ENCODE data around the gene ZDHHC22. TPM values are rescaled to one million over a fixed set of nuclear protein-coding genes. Genes with fewer than 3 reads are reported as not detected.

The ZDHHC22 gene
- total RNA-seq, 1 experiment from 2014 or later: not detected

GRCh38 chr14:77180726-77181602, 39.4 kb upstream of the ZDHHC22 start:
- Histone ChIP-seq H4K20me1 (ENCODE audit: insufficient read depth) (peaks cover 3% of the 10 kb centered on the region; the same call in 1 of the 2 replicates), H3F3A (ENCODE audit: insufficient read depth, low read depth) (no peaks in the 10 kb centered on the region), H3K79me2 (ENCODE audit: low read depth) (no peaks in the 10 kb centered on the region), H3K4me1 (replicated peaks; ENCODE audit: insufficient read depth) (no peaks in the 10 kb centered on the region), H2AFZ (no peak overlapping the region), H3K27me3 (ENCODE audit: insufficient read depth, low read depth) (peaks cover 81% of the 10 kb centered on the region), H3K4me2 (peak overlapping the region; percentile 69), H3K27ac (no peak overlapping the region), H3K9me2 (ENCODE audit: insufficient read depth) (no peaks in the 10 kb centered on the region), H3K9me3 (ENCODE audit: insufficient read depth, low read depth) (no peaks in the 10 kb centered on the region), H3K4me3 (peak overlapping the region; percentile 50; the same call in 1 of the 2 replicates), H3K36me3 (ENCODE audit: low read depth) (no peaks in the 10 kb centered on the region)
- no TSS peak for BruUV-seq (replicated peaks)
- CTCF ChIA-PET: interaction anchor here (0.5 to 0.7 kb wide), 2 partner anchors 32 to 140 kb away, joined by 3 to 10 read pairs; partner anchors contain the start of genes GSTZ1 and POMT2
- POLR2A ChIA-PET (ENCODE audit: unreplicated experiment): interaction anchor here (0.6 to 0.7 kb wide), 2 partner anchors 30 to 58 kb away, joined by 5 to 8 read pairs; no protein-coding TSS in a partner anchor
- no peak for DNase-seq
- no peak for TF ChIP-seq EZH2 (IDR thresholded peaks at IDR 0.05; ENCODE audit: low read depth)
- TF ChIP-seq, protein P1, sequence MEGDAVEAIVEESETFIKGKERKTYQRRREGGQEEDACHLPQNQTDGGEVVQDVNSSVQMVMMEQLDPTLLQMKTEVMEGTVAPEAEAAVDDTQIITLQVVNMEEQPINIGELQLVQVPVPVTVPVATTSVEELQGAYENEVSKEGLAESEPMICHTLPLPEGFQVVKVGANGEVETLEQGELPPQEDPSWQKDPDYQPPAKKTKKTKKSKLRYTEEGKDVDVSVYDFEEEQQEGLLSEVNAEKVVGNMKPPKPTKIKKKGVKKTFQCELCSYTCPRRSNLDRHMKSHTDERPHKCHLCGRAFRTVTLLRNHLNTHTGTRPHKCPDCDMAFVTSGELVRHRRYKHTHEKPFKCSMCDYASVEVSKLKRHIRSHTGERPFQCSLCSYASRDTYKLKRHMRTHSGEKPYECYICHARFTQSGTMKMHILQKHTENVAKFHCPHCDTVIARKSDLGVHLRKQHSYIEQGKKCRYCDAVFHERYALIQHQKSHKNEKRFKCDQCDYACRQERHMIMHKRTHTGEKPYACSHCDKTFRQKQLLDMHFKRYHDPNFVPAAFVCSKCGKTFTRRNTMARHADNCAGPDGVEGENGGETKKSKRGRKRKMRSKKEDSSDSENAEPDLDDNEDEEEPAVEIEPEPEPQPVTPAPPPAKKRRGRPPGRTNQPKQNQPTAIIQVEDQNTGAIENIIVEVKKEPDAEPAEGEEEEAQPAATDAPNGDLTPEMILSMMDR (conservative IDR thresholded peaks at IDR 0.05): no peak
- intact Hi-C loops (cut with micrococcal nuclease; ENCODE audit: unreplicated experiment): no loop called here

GRCh38 chr14:77178656-77179055, 37.1 kb upstream of the ZDHHC22 start:
- Histone ChIP-seq H3K4me2 (no peak overlapping the region), H3K36me3 (ENCODE audit: low read depth) (no peaks in the 10 kb centered on the region), H3K9me2 (ENCODE audit: insufficient read depth) (no peaks in the 10 kb centered on the region), H3K9me3 (ENCODE audit: insufficient read depth, low read depth) (no peaks in the 10 kb centered on the region), H3K27ac (no peak overlapping the region), H4K20me1 (ENCODE audit: insufficient read depth) (peaks cover 3% of the 10 kb centered on the region; the same call in 1 of the 2 replicates), H3K4me1 (replicated peaks; ENCODE audit: insufficient read depth) (no peaks in the 10 kb centered on the region), H3K79me2 (ENCODE audit: low read depth) (no peaks in the 10 kb centered on the region), H2AFZ (no peak overlapping the region), H3F3A (ENCODE audit: insufficient read depth, low read depth) (no peaks in the 10 kb centered on the region), H3K27me3 (ENCODE audit: insufficient read depth, low read depth) (peaks cover 86% of the 10 kb centered on the region), H3K4me3 (no peak overlapping the region)
- CTCF ChIA-PET: no interaction called here
- intact Hi-C loops (cut with micrococcal nuclease; ENCODE audit: unreplicated experiment): no loop called here
- no TSS peak for BruUV-seq (replicated peaks)
- TF ChIP-seq, protein P1 (conservative IDR thresholded peaks at IDR 0.05): no peak
- TF ChIP-seq EZH2 (IDR thresholded peaks at IDR 0.05; ENCODE audit: low read depth): no peak
- DNase-seq: no peak
- POLR2A ChIA-PET (ENCODE audit: unreplicated experiment): no interaction called here

GRCh38 chr14:77177702-77178101, 36.1 kb upstream of the ZDHHC22 start:
- H3K27ac ChIP-seq: no peak overlapping the region
- H3K36me3 ChIP-seq (ENCODE audit: low read depth): no peaks in the 10 kb centered on the region
- H3K4me3 ChIP-seq: no peak overlapping the region
- no peaks in the 10 kb centered on the region for H3K4me1 ChIP-seq (replicated peaks; ENCODE audit: insufficient read depth)
- ChIA-PET POLR2A (ENCODE audit: unreplicated experiment) (no interaction called here), CTCF (no interaction called here)
- H3K27me3 ChIP-seq (ENCODE audit: insufficient read depth, low read depth): peaks cover 86% of the 10 kb centered on the region
- peaks cover 3% of the 10 kb centered on the region; the same call in 1 of the 2 replicates for H4K20me1 ChIP-seq (ENCODE audit: insufficient read depth)
- no TSS peak for BruUV-seq (replicated peaks)
- H3K79me2 ChIP-seq (ENCODE audit: low read depth): no peaks in the 10 kb centered on the region
- no peak overlapping the region for H3K4me2 ChIP-seq
- no peaks in the 10 kb centered on the region for H3K9me3 ChIP-seq (ENCODE audit: insufficient read depth, low read depth)
- no peak overlapping the region for H2AFZ ChIP-seq
- DNase-seq: peak in 1 of 2 experiments; percentile 51
- H3K9me2 ChIP-seq (ENCODE audit: insufficient read depth): no peaks in the 10 kb centered on the region
- no peaks in the 10 kb centered on the region for H3F3A ChIP-seq (ENCODE audit: insufficient read depth, low read depth)
- TF ChIP-seq, protein P1 (conservative IDR thresholded peaks at IDR 0.05): no peak
- no peak for TF ChIP-seq EZH2 (IDR thresholded peaks at IDR 0.05; ENCODE audit: low read depth)
- intact Hi-C loops (cut with micrococcal nuclease; ENCODE audit: unreplicated experiment): no loop called here

Data from PC-9 (cell line).